ENCODE measurements around the gene COLEC12. TPM values are rescaled to one million over a fixed set of nuclear protein-coding genes. Genes with fewer than 3 reads are reported as not detected.

Gene COLEC12
- total RNA-seq, 1 donor, result 0.21 TPM

GRCh38 chr18:422966-423365, 77.5 kb downstream of the COLEC12 start:
- Histone ChIP-seq H3K4me1 (ENCODE audit: insufficient read depth, low read length) (no peaks in the 10 kb centered on the region), H3K27me3 (ENCODE audit: insufficient read depth, low read length) (no peaks in the 10 kb centered on the region), H3K4me3 (ENCODE audit: low read length) (no peak overlapping the region), H3K9me3 (ENCODE audit: low read depth, low read length) (no peaks in the 10 kb centered on the region)

- Histone ChIP-seq H3K27me3 (ENCODE audit: insufficient read depth, low read length) (no peaks in the 10 kb centered on the region), H3K4me1 (ENCODE audit: insufficient read depth, low read length) (no peaks in the 10 kb centered on the region), H3K4me3 (ENCODE audit: low read length) (no peak overlapping the region), H3K9me3 (ENCODE audit: low read depth, low read length) (no peaks in the 10 kb centered on the region)
These were observed 79.0 kb downstream of the COLEC12 start for GRCh38 chr18:421247-422155.

GRCh38 chr18:420661-421246, 79.7 kb downstream of the COLEC12 start:
- no peaks in the 10 kb centered on the region for H3K27me3 ChIP-seq (ENCODE audit: insufficient read depth, low read length)
- H3K9me3 ChIP-seq (ENCODE audit: low read depth, low read length), result no peaks in the 10 kb centered on the region
- no peaks in the 10 kb centered on the region for H3K4me1 ChIP-seq (ENCODE audit: insufficient read depth, low read length)
- no peak overlapping the region for H3K4me3 ChIP-seq (ENCODE audit: low read length)

- Histone ChIP-seq H3K4me1 (ENCODE audit: insufficient read depth, low read length) (peaks cover 5% of the 10 kb centered on the region), H3K9me3 (ENCODE audit: low read depth, low read length) (no peaks in the 10 kb centered on the region), H3K4me3 (ENCODE audit: low read length) (no peak overlapping the region), H3K27me3 (ENCODE audit: insufficient read depth, low read length) (no peaks in the 10 kb centered on the region)
These were observed 80.8 kb downstream of the COLEC12 start for GRCh38 chr18:419541-420175.

- H3K9me3 ChIP-seq (ENCODE audit: low read depth, low read length), result no peaks in the 10 kb centered on the region
- no peaks in the 10 kb centered on the region for H3K27me3 ChIP-seq (ENCODE audit: insufficient read depth, low read length)
- H3K4me3 ChIP-seq (ENCODE audit: low read length), result no peak overlapping the region
- H3K4me1 ChIP-seq (ENCODE audit: insufficient read depth, low read length), result peaks cover 5% of the 10 kb centered on the region
These were observed 83.0 kb downstream of the COLEC12 start for GRCh38 chr18:417495-417894.

GRCh38 chr18:416930-417329, 83.6 kb downstream of the COLEC12 start:
- Histone ChIP-seq H3K4me1 (ENCODE audit: insufficient read depth, low read length) (peaks cover 5% of the 10 kb centered on the region), H3K4me3 (ENCODE audit: low read length) (no peak overlapping the region), H3K27me3 (ENCODE audit: insufficient read depth, low read length) (no peaks in the 10 kb centered on the region), H3K9me3 (ENCODE audit: low read depth, low read length) (no peaks in the 10 kb centered on the region)

GRCh38 chr18:415617-416612, 84.6 kb downstream of the COLEC12 start:
- Histone ChIP-seq H3K4me3 (ENCODE audit: low read length) (no peak overlapping the region), H3K9me3 (ENCODE audit: low read depth, low read length) (no peaks in the 10 kb centered on the region), H3K27me3 (ENCODE audit: insufficient read depth, low read length) (no peaks in the 10 kb centered on the region)

GRCh38 chr18:415047-415446, 85.5 kb downstream of the COLEC12 start:
- no peaks in the 10 kb centered on the region for H3K27me3 ChIP-seq (ENCODE audit: insufficient read depth, low read length)
- no peak overlapping the region for H3K4me3 ChIP-seq (ENCODE audit: low read length)
- no peaks in the 10 kb centered on the region for H3K9me3 ChIP-seq (ENCODE audit: low read depth, low read length)
- peaks cover 5% of the 10 kb centered on the region for H3K4me1 ChIP-seq (ENCODE audit: insufficient read depth, low read length)

More at GRCh38 chr18:415617-416612, 84.6 kb downstream of the COLEC12 start:
- H3K4me1 ChIP-seq (ENCODE audit: insufficient read depth, low read length), result peaks cover 5% of the 10 kb centered on the region

- H3K4me1 ChIP-seq (ENCODE audit: insufficient read depth, low read length), result peaks cover 5% of the 10 kb centered on the region
- no peak overlapping the region for H3K4me3 ChIP-seq (ENCODE audit: low read length)
- no peaks in the 10 kb centered on the region for H3K27me3 ChIP-seq (ENCODE audit: insufficient read depth, low read length)
- H3K9me3 ChIP-seq (ENCODE audit: low read depth, low read length), result no peaks in the 10 kb centered on the region
These were observed 87.3 kb downstream of the COLEC12 start for GRCh38 chr18:413233-413632.

- Histone ChIP-seq H3K27me3 (ENCODE audit: insufficient read depth, low read length) (no peaks in the 10 kb centered on the region), H3K4me3 (ENCODE audit: low read length) (no peak overlapping the region), H3K4me1 (ENCODE audit: insufficient read depth, low read length) (peaks cover 8% of the 10 kb centered on the region), H3K9me3 (ENCODE audit: low read depth, low read length) (no peaks in the 10 kb centered on the region)
These were observed 90.5 kb downstream of the COLEC12 start for GRCh38 chr18:410047-410455.

GRCh38 chr18:408367-408766, 92.1 kb downstream of the COLEC12 start:
- Histone ChIP-seq H3K4me1 (ENCODE audit: insufficient read depth, low read length) (peaks cover 12% of the 10 kb centered on the region), H3K27me3 (ENCODE audit: insufficient read depth, low read length) (no peaks in the 10 kb centered on the region), H3K9me3 (ENCODE audit: low read depth, low read length) (no peaks in the 10 kb centered on the region), H3K4me3 (ENCODE audit: low read length) (no peak overlapping the region)

- no peaks in the 10 kb centered on the region for H3K27me3 ChIP-seq (ENCODE audit: insufficient read depth, low read length)
- H3K4me1 ChIP-seq (ENCODE audit: insufficient read depth, low read length), result peaks cover 12% of the 10 kb centered on the region
- H3K9me3 ChIP-seq (ENCODE audit: low read depth, low read length), result no peaks in the 10 kb centered on the region
- no peak overlapping the region for H3K4me3 ChIP-seq (ENCODE audit: low read length)
These were observed 92.8 kb downstream of the COLEC12 start for GRCh38 chr18:407626-408224.

GRCh38 chr18:407191-407590, 93.3 kb downstream of the COLEC12 start:
- no peak overlapping the region for H3K4me3 ChIP-seq (ENCODE audit: low read length)
- H3K27me3 ChIP-seq (ENCODE audit: insufficient read depth, low read length), result no peaks in the 10 kb centered on the region
- peaks cover 15% of the 10 kb centered on the region for H3K4me1 ChIP-seq (ENCODE audit: insufficient read depth, low read length)
- H3K9me3 ChIP-seq (ENCODE audit: low read depth, low read length), result no peaks in the 10 kb centered on the region

- no peaks in the 10 kb centered on the region for H3K9me3 ChIP-seq (ENCODE audit: low read depth, low read length)
- H3K4me1 ChIP-seq (ENCODE audit: insufficient read depth, low read length), result peaks cover 16% of the 10 kb centered on the region
- no peak overlapping the region for H3K4me3 ChIP-seq (ENCODE audit: low read length)
- no peaks in the 10 kb centered on the region for H3K27me3 ChIP-seq (ENCODE audit: insufficient read depth, low read length)
These were observed 93.8 kb downstream of the COLEC12 start for GRCh38 chr18:406677-407076.
